T-helper 17 cell (primary cell): ENCODE measurements around the gene APC2. TPM values are rescaled to one million over a fixed set of nuclear protein-coding genes. Genes with fewer than 3 reads are reported as not detected.

ENCODE experiments used
- ATAC-seq: fragments of 150-1000 bp; cut with Tn5 transposase; 2 replicates; pipeline ENCODE4 v1.10.0; 2021; ENCODE audit warnings: mild to moderate bottlenecking, moderate library complexity
- DNase-seq, 3 donors: peaks; one replicate each; pipeline versions ENCODE4 v3.0.0 to v3.0.0-alpha.2; 2020 to 2021
- H3K9me3 ChIP-seq: one replicate; pipeline ENCODE4 v1.7.0; 2013; ENCODE audit warnings: low read length, mild to moderate bottlenecking; ENCODE audit not compliant: control insufficient read depth, poor library complexity, severe bottlenecking
- H3K27ac Mint-ChIP-seq: one replicate; pipeline ENCODE4 v1.8.0; 2022; ENCODE audit warnings: mild to moderate bottlenecking, moderate library complexity, mixed read lengths
- H3K27me3 Mint-ChIP-seq: one replicate; pipeline ENCODE4 v1.8.0; 2022; ENCODE audit warnings: mixed read lengths
- H3K36me3 Mint-ChIP-seq: one replicate; pipeline ENCODE4 v1.8.0; 2022; ENCODE audit warnings: low read depth, mixed read lengths
- H3K4me1 Mint-ChIP-seq: one replicate; pipeline ENCODE4 v1.8.0; 2022; ENCODE audit warnings: mild to moderate bottlenecking, mixed read lengths
- H3K4me3 Mint-ChIP-seq: one replicate; pipeline ENCODE4 v1.8.0; 2022; ENCODE audit warnings: mild to moderate bottlenecking, moderate library complexity, mixed read lengths
- total RNA-seq, 4 donors: library from RNA in 2 of 4; stranded (reverse) in 2 of 4; gene quantifications; one replicate each; pipeline ENCODE4 v1.2.3 and lab custom pipeline; 2022 to 2026

The APC2 gene
- total RNA-seq, 2 donors from 2014 or later: 0.07 to 0.44 TPM

DNA sequence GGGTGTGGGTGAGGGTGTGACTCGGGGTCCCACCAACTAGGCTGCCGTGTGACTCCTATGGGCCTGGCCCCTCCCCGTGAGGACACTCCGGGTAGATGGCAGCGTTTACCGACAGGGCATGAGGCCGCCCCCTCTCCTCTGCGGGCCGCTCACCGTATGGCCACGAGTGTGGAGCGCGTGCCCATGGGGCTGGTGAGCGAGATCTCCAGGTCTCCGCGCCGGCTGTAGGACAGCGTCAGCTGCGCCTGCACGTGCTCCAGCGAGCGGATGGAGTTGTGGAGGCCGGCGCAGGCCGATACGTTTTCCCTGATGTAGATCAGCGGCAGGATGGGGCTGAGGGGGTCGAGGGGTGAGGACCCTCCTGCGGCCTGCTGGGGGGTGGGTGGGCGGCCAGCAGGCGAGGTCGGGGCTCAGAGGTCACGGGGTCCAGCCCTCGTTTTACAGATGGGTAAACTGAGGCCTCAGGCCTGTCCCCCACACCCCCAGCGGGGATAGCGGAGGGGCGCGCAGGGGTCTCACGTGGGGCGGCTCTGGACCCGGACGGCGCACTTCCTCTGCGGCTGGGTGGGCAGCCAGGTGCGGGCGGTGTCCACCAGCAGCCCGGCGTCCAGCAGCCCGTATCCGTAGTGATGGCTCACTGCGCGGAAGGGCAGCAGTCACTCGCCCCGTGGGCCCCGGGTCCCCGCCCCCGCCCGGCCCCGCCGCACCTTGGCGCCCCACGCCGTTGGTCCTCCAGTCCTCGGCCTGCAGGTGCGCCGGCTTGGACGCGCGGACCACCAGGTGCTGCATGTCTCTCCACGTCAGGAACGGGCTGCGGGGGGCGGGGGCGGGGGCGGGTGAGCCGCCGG is 33.4 kb downstream of the APC2 start:
- Mint-ChIP-seq H3K4me1 (peaks cover 12% of the 10 kb centered on the region), H3K27ac (no peak overlapping the region), H3K27me3 (no peaks in the 10 kb centered on the region), H3K36me3 (peaks cover 4% of the 10 kb centered on the region), H3K4me3 (no peak overlapping the region)
- H3K9me3 ChIP-seq: no peaks in the 10 kb centered on the region
- DNase-seq: no peak
- no peak for ATAC-seq

DNA sequence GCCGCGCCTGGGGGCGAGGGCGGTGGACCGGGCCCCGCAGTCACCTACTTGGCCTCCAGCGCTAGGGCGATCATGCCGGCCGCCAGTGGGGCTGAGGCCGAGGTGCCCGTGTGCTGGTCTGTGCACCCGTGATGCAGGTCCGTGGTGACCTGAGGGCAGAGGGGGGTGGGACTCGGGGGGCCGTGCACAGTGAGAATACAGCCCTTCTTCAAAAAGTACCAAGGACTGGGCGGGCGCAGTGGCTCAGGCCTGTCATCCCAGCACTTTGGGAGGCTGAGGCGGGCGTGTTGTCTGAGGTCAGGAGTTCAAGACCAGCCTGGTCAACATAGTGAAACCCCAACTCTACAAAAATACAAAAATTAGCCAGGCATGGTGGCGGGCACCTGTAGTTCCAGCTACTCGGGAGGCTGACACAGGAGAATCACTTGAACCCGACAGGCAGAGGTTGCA is 34.1 kb downstream of the APC2 start:
- H3K36me3 Mint-ChIP-seq: peaks cover 3% of the 10 kb centered on the region

DNA sequence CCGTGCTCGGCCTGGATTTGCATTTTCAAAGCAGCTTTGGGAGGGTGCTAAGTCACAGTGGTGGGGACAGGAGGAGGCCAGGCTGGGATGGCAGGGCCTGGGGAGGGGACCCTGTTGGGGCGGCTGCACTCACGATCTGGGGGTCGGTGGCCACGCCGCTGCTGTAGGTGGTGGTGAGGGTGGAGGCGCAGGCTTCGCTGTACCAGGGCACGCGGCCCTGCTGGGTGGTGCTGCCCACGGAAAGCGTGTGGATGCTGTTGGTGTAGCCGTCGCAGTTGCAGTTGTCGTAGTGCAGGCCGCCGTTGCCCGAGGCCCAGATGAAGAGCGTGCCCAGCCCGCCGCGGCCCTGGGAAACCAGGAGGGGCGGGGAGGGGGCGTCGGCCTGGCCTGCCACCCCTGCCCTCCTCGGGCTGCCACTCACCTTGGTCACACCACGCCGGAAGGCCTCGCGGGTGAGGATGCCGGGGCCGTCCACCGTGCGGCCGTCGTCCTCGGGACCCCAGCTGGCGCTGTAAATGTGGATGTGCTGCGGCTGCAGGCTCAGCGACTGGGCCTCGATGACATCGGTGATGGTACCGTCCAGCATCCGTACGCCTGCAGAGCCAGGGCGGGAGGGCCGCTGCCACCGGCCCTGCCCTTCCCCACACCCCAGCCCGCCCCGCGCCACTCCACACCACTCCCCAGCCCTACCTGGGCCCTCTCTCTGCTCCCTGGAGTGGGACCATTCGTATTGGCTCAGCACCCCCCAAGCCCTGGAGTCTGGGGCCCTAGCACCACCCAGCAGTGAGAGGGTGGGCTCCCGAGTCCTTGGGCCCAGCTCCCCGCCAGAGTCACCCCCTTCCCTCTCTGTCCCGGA is 37.0 kb downstream of the APC2 start:
- H3K4me1 Mint-ChIP-seq: peaks cover 10% of the 10 kb centered on the region
- H3K27me3 Mint-ChIP-seq: no peaks in the 10 kb centered on the region
- H3K4me3 Mint-ChIP-seq: no peak overlapping the region
- no peaks in the 10 kb centered on the region for H3K36me3 Mint-ChIP-seq
- ATAC-seq (no peak), DNase-seq (no peak)
- H3K27ac Mint-ChIP-seq: no peak overlapping the region
- H3K9me3 ChIP-seq: no peaks in the 10 kb centered on the region

More for the DNA sequence above, 34.1 kb downstream of the APC2 start:
- DNase-seq (no peak), ATAC-seq (no peak)
- no peaks in the 10 kb centered on the region for H3K9me3 ChIP-seq
- Mint-ChIP-seq H3K4me1 (peaks cover 11% of the 10 kb centered on the region), H3K4me3 (no peak overlapping the region), H3K27ac (no peak overlapping the region), H3K27me3 (no peaks in the 10 kb centered on the region)

DNA sequence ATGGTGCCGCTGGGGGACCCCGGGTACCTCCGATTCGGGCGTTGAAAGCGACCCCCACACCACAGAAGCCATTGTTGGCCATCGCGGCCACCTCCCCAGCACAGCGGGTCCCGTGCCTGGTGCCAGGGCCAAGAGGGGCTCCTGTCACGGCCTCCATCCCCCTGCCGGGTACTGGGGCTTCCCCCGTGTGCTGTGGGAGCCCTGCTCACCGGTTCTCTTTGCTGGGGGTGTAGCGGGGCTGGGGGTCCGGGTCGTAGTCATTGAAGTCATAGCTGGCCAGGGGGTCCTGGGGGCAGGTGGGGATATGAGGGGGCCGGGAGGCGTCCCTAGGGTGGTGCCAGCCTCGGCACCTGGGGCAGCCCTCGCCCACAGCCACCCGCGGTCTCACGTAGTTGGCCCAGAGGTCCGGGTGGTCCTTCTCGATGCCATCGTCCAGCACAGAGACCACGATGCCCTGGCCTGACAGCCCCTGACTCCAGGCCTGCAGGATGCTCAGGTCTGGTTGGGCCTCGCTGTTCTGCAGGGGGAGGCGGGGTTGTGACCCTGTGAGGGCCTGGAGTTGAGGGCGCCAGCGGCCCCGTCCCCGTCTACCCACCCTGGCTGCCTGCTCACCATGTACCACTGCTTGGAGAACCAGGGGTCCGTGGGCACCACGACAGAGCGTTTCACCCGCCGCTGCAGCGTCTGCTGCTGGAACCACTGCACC is 37.8 kb downstream of the APC2 start:
- Mint-ChIP-seq H3K4me1 (peaks cover 11% of the 10 kb centered on the region), H3K36me3 (no peaks in the 10 kb centered on the region), H3K27me3 (no peaks in the 10 kb centered on the region), H3K27ac (no peak overlapping the region), H3K4me3 (no peak overlapping the region)
- DNase-seq (no peak), ATAC-seq (no peak)
- no peaks in the 10 kb centered on the region for H3K9me3 ChIP-seq

DNA sequence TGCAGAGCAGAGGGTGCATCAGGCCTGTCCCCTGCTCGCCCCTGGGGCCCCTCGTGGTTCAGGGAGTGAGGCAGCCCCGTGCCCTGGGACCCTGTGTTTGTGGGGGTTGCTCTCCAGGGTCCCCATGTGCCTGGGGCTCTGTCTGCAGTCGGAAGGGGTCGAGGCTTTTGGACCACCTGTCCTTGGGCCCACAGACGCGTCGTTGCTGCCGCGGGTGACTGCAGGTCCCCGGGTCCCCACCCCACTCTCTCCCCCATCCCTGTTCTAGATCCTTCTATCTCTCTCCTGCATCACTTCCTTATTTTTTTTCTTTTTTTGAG is 38.3 kb downstream of the APC2 start:
- peak overlapping the region; percentile 47 for H3K27ac Mint-ChIP-seq
- H3K4me3 Mint-ChIP-seq: no peak overlapping the region
- peaks cover 11% of the 10 kb centered on the region for H3K4me1 Mint-ChIP-seq
- DNase-seq: no peak
- no peaks in the 10 kb centered on the region for H3K9me3 ChIP-seq
- no peak for ATAC-seq
- no peaks in the 10 kb centered on the region for H3K36me3 Mint-ChIP-seq
- H3K27me3 Mint-ChIP-seq: no peaks in the 10 kb centered on the region

DNA sequence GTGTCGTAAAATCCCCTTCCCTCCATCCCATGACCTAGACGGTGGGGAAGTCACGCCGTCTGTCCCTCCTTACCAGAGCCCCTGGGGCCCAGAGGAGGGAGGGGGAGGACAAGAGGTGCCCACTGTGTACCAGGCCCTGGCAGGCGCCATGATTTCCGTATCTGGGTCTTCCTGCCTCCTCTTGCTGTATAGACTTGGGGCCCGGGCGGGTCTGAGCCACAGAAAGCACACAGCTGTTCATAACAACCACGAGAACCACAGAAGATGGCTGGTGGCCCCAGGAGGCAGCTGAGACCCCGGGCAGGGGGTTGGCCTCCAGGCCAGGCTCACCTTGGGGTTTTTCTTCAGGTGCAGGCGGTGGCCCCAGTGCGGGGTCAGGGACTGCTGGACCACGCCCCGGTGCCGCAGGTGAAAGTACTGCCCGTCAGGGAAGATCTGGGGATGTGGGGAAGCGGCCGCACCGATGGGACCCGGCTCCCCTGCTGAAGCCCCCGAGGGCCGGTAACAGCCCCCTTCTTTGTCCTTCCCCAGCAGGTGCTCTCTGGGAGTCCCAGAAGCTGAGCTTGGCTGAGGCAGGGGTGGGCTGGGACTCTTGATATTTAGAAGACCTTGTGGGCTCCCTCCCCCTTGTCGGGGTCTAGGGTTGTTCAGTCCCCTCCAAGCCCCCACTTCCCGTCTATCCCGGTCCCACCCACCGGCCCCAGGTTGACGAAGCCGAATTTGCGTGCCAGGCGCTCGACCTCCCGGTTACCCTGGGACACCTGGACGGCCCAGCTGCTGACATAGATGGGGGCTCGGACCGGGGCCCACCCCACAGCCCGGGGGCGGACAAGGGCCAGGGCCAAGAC is 39.8 kb downstream of the APC2 start:
- no peak for DNase-seq
- no peaks in the 10 kb centered on the region for H3K27me3 Mint-ChIP-seq
- no peak overlapping the region for H3K27ac Mint-ChIP-seq
- H3K36me3 Mint-ChIP-seq: no peaks in the 10 kb centered on the region
- ATAC-seq: no peak
- H3K9me3 ChIP-seq: no peaks in the 10 kb centered on the region
- H3K4me3 Mint-ChIP-seq: peak overlapping the region; percentile 76
- H3K4me1 Mint-ChIP-seq: peaks cover 11% of the 10 kb centered on the region

DNA sequence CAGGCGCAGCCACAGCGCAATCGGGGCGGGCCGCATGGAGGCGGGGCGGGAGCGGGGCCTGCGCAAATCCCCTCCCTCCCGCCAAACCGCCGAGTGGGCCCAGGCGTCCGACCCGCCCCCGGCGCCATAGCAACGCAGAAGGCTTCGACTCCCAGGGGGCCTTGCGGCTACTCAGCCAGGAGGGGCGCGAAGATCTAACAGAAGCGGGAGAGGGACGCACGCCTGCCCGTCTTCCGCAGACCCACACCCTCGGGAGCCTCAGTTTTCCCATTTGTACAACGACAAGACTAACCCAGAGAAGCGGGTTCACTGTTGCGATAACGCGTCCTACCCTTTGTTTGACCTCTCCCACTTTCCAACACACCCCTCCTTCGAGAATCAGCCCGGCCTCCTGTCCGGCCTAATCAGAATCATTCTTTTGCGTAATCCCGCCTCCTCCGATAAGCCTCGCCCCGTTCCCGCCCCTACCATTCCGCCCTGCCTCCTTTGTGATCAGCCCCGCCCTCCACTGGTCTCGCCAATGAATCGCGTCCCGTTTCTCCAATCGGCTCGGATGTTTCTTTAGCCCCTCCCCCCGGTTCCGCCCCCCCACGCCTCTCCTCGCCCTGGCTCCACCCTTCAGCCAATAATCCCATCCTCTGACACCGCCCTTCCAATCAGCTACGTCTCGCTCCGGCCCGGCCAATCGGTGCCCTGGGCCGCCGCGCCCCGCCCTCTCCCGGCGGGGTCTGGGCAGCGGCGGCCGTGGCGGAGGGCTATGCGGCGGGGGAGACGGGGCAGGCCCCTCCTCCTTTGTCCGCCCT is 40.6 kb downstream of the APC2 start, which contains the start of gene PCSK4:
Gene PCSK4, minus strand, starts transcription at position 40 of the 803 bp plus-strand sequence. Its CDS starts 4 bp downstream, at position 36.
- Mint-ChIP-seq H3K4me3 (peak within 1 kb of the TSS; percentile 93), H3K27me3 (no peaks in the 10 kb centered on the region), H3K27ac (peak within 1 kb of the TSS; percentile 67), H3K36me3 (no peaks in the 10 kb centered on the region), H3K4me1 (peaks cover 11% of the 10 kb centered on the region)
- DNase-seq (peak; percentile 89 to 98 (median 92)), ATAC-seq (peak; percentile 88)
- H3K9me3 ChIP-seq: no peaks in the 10 kb centered on the region

DNA sequence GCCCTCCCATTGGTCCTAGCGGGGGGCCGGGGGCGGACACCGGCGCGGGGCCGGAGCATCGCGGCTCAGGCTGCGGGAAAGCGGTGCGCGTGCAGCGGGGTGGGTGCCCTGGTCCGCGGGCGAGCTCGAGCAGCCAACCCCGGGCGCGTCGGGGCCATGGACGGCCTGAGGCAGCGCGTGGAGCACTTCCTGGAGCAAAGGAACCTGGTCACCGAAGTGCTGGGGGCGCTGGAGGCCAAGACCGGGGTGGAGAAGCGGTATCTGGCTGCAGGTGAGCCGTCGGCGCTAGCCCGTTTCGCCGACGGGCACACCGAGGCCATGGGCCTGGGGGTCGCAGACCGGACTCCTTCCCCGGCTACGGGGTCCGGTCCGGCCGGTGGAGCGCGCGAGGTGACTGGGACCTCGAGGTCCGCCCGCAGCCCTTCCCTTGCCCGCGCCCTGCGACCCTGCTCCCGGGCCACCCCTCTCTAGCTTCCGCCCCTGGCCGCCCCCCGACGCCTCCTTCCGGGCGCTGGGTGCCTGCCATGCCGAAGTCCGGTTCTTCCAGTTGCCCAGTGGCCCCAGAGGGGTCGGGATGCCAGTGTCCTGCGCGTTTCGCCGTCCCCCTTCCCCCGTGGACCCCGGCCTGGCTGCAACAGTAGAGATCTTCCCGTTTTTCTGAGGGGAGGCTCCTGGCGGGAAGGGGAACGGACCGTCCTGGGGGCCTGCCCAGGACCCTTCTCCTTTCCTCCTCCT is 41.4 kb downstream of the APC2 start, which contains the start of gene REEP6:
Gene REEP6, plus strand, starts transcription at position 68 of the 735 bp plus-strand sequence. Its CDS starts 89 bp downstream, at position 157.
- H3K4me3 Mint-ChIP-seq: peak within 1 kb of the TSS; percentile 93
- H3K36me3 Mint-ChIP-seq: no peaks in the 10 kb centered on the region
- no peaks in the 10 kb centered on the region for H3K27me3 Mint-ChIP-seq
- ATAC-seq: no peak
- peak within 1 kb of the TSS; percentile 67 for H3K27ac Mint-ChIP-seq
- no peaks in the 10 kb centered on the region for H3K9me3 ChIP-seq
- no peak for DNase-seq
- H3K4me1 Mint-ChIP-seq: peaks cover 11% of the 10 kb centered on the region

DNA sequence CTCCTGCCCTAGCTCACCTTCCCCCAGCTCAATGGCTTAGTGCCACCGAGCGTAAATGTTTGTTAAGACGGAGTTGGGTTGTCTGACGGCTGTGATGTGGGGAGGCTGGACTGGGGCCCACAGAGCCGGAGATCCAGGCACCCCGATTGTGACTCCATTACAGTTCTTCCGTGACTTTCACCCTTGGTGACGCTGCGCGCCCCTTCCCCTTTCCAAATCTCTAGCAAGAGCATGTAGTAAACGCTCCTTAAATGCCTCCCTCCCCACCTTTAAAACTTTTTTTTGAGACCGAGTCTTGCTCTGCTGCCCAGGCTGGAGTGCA is 41.9 kb downstream of the APC2 start:
- no peak overlapping the region for H3K27ac Mint-ChIP-seq

DNA sequence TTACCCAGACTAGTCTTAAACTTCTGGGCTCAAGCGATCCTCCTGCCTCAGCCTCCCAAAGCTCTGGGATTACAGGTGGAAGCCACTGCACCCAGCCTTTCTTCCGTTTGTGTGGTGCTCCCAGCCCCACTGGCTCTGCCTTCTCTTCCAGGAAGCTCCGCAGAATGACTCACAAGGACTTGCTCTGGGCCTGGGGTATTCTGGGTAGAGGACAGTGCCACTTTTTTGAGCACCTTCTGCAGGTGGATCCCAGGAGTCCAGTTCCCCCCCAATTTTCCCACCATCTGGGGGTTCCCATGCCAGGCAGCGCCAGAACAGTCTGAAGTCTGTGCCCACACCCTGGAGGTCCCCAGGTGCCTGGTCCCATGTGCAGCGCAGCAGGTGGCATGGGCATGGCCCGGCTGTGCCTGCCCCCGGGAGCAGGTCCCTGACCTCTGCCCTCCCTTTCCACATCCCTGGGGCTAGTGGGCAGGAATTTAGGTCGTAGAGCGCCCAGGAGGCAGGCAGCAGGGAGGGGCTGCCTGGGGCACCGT is 42.6 kb downstream of the APC2 start:
- ATAC-seq (no peak), DNase-seq (no peak)
- Mint-ChIP-seq H3K4me1 (peaks cover 11% of the 10 kb centered on the region), H3K27ac (no peak overlapping the region), H3K36me3 (no peaks in the 10 kb centered on the region), H3K4me3 (no peak overlapping the region), H3K27me3 (no peaks in the 10 kb centered on the region)
- H3K9me3 ChIP-seq: no peaks in the 10 kb centered on the region

More for the DNA sequence above, 41.9 kb downstream of the APC2 start:
- Mint-ChIP-seq H3K4me1 (peaks cover 11% of the 10 kb centered on the region), H3K36me3 (no peaks in the 10 kb centered on the region), H3K27me3 (no peaks in the 10 kb centered on the region), H3K4me3 (peak overlapping the region; percentile 83)
- H3K9me3 ChIP-seq: no peaks in the 10 kb centered on the region
- ATAC-seq (no peak), DNase-seq (no peak)

DNA sequence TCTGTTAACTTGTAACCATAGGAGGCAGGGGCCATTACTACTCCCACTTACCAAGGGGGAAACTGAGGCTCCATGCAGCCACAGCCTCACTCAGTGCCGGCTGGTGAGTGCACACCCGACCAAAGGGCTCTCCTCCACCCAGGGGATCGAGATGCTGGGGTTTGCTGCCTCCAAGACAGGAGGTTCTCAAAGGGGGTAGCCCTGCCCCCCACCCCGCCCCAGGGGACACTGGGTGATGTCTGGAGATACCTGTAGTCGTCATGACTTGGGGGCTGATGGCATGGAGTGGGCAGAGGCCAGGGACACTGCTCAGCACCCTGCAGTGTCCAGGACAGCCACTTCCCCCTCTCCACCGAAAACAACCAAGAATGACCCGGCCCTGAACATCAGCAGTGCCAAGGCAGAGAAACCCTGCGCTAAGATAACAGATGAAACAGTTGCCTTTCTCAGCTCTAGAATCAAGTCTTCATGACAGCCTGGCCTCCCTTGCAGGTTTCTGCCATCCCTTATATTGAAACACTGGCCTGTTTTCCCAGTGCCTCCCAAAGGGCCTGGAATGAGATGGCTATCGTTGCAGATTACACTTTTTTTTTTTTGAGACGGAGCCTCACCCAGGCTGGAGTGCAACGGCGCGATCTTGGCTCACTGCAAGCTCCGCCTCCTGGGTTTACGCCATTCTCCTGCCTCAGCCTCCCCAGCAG is 44.3 kb downstream of the APC2 start:
- ATAC-seq (no peak), DNase-seq (no peak)
- Mint-ChIP-seq H3K4me3 (no peak overlapping the region), H3K27ac (no peak overlapping the region), H3K4me1 (peaks cover 11% of the 10 kb centered on the region), H3K36me3 (no peaks in the 10 kb centered on the region), H3K27me3 (no peaks in the 10 kb centered on the region)
- no peaks in the 10 kb centered on the region for H3K9me3 ChIP-seq
